GM21381 (cell line): ENCODE results near the gene CYP3A5.
"Not testable (repeated sequence)": the region's sequence is repeated elsewhere in the genome, so short reads cannot be mapped to it uniquely, and the experiment has no call there.

Experiments used
- ATAC-seq: cut with Tn5 transposase; IDR thresholded peaks from one replicate; pipeline ENCODE4 v1.9.1; 2021; ENCODE audit warnings: mild to moderate bottlenecking, moderate library complexity; ENCODE audit not compliant: unreplicated experiment

Gene CYP3A5

DNA sequence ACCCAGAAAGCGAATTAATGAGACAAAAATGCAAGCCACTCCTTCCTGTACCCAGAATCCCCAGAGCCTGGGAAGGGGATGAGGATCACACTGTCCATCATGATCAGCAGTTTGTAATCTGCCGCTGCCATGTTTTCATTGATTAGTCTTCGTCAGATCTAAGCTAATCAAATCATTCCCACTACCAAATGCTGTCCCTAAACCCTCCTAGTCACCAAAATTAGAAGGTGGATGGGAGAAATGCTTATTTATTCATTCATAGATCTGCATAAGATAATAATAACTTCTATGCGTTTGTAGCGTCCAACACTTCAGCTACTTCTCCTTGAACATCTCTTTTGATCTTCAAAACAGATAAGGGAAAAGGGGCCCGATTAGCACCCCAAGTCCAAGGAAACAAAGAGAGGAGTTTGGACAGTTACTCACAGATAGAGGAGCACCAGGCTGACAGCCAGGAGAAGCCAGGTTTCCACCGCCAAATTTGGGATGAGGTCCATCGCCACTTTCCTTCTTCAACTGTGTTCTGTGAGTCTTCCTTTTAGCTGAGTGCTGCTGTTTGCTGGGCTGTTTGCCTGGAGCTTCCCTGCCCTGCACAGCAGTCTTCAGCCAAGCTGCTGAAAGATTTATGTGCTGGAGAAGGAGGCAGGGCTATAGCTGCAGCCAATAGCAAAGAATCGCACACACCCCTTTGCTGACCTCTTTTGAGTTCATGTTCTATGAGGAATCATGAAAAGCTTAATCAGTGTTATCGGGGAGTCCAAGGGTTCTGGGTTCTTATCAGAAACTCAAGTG, at the start of gene CYP3A5:
CYP3A5 (minus strand) TSS at position 597 of the 792 bp plus-strand sequence; CDS start at position 497, 100 bp downstream.
- no peak for ATAC-seq

DNA sequence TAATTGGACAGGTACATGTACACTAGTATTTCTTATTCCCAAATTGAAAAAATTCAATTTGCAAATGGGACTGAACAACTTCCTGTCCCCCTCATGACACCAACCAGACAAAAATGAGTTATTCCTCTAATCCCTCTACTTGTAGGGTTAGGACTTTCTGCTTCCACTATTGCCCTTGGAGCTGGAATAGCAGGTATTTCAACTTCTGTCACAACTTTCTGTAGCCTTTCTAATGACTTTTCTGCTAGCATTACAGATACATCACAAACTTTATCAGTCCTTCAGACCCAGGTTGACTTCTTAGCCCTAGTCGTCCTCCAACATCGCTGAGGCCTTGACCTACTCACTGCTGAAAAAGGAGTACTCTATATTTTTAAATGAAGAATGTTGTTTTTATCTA, 48.8 kb upstream of the CYP3A5 start:
- ATAC-seq: no peak

DNA sequence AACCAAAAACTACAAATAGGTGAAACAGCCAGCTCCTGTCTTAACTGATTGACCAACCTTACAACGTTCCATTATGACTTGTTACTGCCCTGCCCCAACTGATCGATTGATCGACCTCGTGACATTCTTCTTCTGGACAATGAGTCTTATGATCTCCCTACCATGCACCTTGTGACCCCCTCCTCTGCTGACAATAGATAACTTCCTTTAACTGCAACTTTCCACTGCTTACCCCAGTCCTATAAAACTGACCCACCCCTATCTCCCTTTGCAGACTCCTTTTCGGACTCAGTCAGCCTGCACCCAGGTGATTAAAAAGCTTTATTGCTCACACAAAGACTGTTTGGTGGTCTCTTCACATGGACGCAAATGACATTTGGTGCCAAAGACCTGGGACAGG, 43.4 kb upstream of the CYP3A5 start:
- not testable (repeated sequence) for ATAC-seq

DNA sequence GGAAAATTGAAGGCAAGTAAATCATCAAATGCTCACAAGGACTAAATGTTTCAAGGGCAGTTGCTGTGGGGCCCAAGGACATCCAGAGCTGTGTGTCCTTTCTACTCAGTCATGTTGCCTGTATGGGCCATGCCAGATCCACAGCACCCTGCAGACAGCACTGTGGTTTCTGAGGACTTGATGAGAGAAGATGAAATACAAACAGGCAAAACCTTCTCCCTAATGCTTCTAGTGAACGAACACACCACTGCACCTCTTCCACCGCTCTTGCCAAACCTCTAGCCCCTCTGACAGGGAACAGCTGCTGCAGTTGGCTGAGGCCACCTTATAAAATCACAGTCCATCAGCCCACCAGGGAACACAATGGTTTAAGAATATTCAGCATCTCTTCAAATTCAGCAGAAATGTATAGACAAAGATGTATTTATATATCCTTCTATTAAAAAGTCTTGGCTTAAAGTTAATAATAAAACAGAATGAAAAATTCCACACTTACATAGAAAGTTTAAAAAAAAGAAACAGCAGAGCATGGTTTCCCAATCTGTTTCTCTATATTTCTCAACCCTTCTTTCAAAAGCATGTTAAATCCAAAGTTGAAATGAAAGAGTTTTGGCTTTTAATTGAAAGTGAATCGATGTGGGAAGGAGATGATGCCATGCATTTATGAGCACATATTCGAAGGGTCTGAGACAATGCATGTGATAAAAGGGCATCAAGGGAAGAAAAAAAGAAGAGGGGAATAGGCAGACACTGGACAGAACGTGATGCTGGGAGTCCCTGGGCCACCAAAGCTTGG, 41.2 kb upstream of the CYP3A5 start:
- ATAC-seq: no peak

DNA sequence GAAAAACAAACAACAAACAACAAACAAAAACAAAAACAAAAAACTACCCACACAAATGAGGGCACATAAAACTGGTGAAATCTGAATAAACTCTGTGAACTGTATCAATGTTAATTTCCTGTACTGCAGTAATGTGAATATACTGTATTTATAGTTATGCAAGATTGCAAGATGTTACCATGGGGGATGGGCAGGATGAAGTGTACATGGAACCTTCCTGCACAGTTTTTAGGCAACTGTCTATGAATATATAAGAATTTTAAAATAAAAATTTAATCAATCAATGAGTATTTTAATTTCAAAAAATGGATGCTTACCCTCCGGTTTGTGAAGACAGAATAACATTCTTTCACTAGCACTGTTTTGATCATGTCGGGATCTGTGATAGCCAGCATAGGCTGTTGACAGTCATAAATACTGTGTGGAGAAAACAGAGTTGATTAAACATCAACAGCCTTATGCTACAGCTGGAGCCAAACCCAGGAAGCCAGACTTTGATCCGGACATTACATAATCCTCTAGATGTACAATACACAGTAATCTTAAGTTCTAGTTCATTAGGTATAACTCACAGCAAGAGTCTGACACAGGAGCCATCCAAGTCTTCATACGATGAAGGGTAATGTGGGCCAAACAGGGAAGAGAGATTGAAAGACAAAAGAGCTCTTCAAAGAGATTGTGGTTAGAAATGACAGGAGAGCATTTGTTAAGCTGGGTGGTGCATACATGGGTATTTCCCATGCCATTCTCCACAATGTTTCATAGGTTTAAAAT, 40.4 kb upstream of the CYP3A5 start:
- no peak for ATAC-seq

DNA sequence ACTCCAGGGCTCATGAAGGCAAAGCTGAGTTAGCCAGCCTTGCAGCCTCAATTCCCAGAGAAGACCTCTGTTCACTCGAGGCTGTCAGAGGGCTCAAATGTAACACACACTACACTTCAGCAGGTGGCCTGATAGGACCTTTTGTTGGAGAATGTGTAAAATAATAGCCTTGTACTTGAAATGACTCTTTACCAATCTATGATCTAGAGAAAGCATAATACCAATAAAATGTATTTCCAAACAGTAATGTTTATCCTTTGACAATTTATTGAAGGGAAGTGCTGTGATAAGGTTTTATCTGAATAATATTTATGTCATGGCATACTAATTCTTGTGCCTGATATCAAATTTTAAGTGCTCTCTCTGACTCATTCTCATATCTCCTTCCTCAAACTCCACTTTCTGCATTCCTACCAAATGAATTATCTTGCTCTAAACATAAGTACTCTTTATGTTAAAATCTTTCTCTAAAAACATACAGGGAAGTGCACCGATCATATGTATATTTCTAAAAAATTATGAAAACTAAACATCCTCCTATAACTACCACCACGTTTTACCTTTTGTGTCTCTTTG, 34.3 kb upstream of the CYP3A5 start:
- no peak for ATAC-seq

DNA sequence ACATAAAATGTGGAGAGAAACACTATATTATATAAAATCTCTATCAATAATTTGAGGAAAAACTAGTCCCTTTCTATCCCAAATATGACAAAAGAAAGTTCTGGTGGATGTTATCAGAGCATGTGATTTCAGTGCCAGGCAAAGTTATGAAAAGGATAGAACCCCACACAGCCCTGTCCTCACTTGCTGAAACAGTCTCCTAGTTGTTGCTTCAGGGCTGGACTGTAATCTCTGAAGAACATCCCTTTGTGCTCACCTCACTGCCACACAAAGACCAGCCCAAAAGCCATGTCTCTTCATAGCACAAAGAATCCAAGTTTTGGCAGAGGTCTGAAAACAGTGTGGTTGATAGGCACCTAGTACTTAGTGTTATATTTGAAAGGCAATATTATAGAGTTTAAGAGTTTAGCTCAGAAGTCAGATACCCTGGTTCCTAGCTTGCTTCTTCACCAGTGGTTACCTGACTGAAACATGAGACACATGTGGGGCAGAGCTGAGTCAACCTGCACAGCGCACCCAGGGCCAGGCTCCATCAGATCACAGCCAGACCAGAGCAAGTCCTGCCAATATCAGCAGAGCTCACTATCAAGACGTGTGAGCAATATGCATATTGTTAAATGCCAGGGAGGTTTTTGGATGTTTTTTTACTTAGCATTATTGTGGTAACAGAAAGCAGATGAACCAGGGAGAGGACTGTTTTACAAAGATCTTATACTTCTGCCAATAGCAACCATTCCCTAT, 30.2 kb upstream of the CYP3A5 start:
- ATAC-seq: no peak

DNA sequence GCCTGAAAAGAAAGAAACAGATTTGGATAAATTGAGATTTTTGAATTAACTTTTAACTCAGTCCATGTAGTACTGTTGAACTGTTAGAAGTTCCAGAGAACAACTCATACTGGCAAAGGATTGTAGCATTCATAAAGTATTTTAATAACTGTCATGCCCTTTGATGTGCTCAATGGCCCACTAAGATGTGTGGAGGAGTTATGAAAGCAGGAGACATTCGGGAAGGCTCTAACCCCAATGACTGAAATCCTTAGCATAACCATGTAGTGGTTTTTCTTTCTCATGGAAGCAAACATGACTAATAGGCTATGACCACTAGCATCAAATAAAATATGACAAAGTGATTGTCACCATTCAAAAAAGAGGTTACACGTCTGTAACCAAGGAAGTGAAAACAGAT, 29.5 kb upstream of the CYP3A5 start:
- no peak for ATAC-seq

DNA sequence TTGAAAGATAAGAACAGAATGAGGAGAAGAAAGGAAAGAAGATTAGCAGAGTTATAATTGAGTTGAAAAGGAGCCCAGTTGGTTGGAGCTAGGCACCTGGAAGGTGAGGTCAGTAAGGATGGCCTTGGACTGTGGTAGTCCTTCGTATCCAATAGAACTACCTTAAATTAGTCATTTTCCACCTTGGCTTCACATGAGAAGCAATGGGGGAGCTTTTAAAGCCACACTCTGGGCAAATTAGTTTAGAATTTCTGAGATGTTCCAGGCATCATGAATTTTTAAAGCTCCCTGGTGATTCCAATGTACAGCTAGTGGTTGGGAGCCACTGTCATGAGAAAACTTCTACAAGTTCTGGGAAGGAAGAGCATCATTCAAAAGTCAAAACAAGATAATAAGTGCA, 27.3 kb upstream of the CYP3A5 start:
- ATAC-seq: no peak

DNA sequence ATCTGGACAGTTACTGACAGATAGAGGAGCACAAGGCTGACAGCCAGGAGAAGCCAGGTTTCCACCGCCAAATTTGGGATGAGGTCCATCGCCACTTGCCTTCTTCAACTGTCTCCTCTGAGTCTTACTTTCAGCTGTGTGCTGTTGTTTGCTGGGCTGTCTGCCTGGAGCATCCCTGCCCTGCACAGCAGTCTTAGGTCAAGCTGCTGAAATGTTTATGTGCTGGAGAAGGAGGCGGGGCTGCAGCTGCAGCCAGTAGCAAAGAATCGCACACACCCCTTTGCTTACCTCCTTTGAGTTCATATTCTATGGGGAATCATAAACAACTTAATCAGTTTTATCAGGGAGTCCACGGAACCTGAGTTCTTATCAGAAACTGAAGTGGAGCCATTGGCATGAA, 20.1 kb upstream of the CYP3A5 start:
- ATAC-seq: no peak

DNA sequence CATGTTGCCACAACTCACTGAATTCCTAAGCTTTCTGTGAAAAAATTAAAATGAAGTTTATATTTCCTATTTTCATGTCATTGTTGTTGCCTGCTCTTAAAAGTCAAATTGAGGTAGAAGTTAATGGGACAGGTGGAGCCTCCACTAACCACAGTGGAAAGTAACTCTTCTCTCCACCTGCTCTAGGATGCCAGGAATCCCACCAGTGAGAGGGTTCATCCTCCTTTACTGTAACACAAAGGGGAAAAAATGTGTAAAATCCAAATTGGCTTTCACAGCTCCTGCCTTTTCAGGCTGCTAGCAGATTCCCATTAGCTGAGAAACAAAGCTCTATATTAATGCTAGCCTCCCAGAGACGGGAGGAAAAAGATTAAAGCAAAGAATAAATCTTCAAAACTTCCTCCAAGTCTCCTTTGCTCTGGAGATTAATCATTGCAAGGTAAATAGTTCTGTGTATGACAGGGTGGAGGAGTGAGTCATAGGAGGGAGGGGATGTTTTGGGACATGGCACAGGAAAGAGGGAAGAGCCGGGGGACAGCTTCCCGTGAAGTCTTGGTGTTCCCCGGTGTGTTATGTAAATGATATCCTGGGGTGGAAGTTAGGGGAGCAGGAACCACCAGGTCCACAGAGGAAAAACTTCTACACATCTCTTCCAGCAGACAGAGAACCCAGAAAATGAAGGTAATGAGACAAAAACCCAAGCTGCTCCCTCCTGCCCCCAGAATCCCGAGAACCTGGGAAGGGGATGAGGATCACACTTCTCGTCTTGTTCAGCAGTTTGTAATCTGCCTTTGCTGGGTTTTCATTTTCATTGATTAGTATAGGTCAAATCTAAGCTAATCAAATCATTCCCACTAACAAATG, 19.3 kb upstream of the CYP3A5 start:
- not testable (repeated sequence) for ATAC-seq

DNA sequence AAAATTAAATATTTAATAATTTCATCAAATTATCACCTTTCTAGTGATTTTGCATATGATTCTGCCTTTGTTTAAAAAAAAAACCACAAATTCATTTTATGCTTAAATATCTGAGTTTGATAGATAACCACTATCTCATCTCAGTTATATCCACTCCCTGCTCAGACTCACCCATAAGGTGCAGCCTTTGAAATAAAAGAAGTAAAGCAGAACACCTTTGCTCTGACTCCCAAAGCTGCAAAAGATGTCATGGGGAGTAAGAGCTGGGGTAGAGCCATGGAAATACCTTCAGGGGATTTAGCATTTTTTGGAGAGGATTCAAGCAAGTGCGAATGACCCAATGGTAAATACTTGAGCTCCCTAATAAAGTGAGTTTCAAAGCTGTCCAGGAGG, 15.1 kb upstream of the CYP3A5 start:
- ATAC-seq: no peak

DNA sequence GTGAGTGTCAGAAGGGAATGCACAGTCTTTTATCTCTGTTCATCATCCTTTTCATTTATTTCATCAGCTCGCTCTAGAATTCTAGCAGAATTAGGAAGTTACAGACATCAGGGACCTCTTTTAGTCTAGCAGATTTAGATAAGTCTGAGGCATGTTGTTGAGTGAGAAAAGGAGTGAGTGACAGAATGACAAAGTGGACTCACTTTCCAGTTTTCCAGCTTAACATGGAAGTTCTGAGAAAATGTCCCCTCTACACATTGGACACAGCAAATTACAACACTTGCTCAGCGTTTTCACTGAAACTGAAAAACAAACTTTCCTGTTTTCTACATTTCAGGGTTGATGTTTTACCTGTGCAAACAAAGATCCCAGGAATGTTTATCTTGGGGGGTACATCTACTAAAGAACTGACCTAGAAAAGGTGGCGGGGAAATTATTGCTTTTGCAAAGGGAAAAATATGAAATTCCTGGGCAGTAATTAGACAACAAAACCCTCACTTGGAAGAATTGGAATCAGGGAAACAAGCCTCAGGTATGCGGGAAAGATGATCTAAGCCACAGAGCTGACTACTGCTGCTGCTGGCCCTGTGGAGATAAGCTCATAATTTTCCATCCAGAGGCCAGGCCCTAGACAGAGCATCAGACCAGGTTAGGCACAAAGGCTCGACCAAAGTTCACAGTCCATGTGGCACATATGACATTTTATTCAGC, 14.6 kb upstream of the CYP3A5 start:
- ATAC-seq: no peak

DNA sequence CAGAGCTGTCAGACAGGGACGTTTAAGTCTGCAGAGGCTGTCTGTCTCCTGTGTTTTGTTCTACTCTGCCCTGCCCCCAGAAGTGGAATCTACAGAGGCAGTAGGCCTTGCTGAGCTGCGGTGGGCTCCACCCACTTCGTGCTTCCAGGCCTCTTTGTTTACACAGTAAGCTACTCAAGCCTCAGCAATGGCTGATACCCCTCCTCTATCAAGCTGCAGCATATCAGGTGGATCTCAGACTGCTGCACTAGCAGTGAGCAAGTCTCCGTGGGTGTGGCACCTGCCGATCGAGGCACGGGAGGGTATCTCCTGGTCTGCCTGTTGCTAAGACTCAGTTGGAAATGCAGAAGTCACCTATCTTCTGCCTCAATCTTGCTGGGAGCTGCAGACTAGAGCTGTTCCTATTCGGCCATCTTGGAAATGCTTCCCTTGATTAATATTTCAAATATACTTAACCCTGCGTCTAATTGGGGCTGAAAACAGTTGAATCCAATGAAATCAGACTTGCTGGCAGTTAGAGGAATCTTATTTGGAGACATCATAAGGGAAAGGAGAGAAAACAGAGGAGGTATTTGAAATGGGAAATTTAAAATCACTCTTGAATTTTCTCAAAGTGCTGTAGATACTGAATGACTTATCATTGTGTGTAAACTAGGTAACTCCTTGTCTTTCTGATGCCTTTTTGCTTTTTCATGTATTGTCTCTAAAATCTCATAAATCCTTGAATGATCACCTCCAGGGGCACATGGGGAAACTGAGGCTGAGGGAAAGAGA, 13.8 kb upstream of the CYP3A5 start:
- ATAC-seq: no peak

DNA sequence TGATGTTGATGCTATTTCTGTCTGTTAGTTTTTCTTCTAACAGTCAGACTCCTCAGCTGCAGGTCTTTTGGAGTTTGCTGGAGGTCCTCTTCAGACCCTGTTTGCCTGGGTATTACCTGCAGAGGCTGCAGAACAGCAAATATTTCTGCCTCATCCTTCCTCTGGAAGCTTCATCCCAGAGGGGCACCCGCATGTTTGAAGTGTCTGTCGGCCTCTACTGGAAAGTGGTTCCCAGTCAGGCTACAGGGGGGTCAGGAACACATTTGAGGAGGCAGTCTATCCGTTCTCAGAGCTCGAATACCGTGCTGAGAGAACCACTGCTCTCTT, 13.3 kb upstream of the CYP3A5 start:
- no peak for ATAC-seq

DNA sequence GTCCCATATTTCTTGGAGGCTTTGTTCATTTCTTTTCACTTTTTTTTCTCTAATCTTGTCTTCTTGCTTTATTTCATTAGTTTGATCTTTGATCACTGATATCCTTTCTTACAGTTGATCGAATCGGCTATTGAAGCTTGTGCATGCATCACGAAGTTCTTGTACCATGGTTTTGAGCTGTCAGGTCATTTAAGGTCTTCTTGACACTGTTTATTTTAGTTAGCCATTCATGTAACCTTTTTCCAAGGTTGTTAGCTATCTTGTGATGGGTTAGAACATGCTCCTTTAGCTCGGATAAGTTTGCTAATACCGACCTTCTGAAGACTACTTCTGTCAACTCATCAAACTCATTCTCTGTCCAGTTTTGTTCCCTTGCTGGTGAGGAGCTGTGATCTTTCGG, 12.8 kb upstream of the CYP3A5 start:
- not testable (repeated sequence) for ATAC-seq

DNA sequence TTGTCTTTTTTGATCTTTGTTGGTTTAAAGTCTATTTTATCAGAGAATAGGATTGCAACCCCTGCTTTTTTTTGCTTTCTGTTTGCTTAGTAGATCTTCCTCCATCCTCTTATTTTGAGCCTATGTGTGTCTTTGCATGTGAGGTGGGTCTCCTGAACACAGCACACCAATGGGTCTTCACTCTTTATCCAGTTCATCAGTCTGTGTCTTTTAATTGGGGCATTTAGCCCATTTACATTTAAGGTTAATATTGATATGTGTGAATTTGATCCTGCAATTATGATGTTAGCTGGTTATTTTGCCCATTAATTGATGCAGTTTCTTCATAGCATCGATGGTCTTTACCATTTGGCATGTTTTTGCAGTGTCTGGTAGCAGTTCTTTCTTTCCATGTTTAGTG, 11.9 kb upstream of the CYP3A5 start:
- not testable (repeated sequence) for ATAC-seq

DNA sequence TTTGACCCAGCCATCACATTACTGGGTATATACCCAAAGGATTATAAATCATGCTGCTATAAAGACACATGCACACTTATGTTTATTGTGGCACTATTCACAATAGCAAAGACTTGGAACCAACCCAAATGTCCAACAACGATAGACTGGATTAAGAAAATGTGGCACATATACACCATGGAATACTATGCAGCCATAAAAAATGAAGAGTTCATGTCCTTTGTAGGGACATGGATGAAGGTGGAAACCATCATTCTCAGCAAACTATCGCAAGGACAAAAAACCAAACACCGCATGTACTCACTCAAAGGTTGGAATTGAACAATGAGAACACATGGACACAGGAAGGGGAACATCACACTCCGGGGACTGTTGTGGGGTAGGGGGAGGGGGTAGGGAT, 11.1 kb upstream of the CYP3A5 start:
- ATAC-seq: not testable (repeated sequence)
